ENCODE data around the gene PIP5KL1.

Gene PIP5KL1

DNA sequence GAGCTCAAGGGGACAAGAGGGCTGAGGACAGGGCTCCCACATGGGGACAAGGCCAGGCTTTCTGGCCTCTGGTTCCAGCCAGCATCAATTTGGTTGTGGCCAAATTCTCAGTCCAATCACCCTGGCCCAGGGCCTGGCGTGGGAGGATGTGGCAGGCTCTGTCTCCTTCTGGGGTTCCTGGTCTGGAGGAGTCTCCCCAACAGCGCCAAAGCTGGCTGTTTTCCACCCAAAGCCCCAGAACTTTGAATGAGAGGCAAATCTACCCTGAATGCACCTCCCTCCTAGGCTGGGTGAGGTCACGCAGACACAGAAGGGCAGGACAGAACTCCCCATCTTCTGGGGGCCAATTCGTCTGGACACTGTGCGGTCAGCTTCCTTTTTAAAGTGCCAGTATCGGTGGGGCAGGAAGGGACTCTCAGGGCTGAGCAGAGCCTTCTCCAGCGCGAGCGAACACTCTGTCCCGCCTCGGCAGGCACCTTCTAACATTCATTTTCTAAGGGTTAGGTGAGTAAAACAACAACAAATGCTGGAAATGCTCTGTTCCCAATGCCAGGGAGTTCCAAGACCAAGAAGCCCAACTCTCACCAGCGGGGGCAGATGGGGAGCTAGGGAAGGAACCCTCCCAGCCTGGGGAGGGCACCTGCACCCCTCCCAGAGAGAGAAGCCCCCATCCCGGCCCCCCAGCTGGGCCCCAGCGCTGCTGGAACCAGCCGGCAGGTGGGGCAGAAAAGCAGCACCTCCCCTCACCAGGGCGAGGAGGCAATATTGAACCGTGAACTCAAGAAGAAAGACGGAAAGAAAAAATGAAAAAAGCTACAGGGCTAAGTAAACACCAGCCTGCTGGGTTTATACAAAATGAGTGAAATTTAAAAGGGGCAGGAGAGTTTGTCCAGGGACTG is 10.7 kb upstream of the PIP5KL1 start:
- no peak for TF ChIP-seq CTCF (IDR thresholded peaks at IDR 0.05; ENCODE audit: low read depth, low read length)
- no peak for DNase-seq (ENCODE audit: extremely low read depth, low read depth)

- TF ChIP-seq CTCF (IDR thresholded peaks at IDR 0.05; ENCODE audit: low read depth, low read length) = no peak
- no peak for DNase-seq (ENCODE audit: extremely low read depth, low read depth)
These were observed 10.0 kb upstream of the PIP5KL1 start for GRCh38 chr9:127940593-127940992.

GRCh38 chr9:127938298-127938690 is 7.7 kb upstream of the PIP5KL1 start:
- DNase-seq (ENCODE audit: extremely low read depth, low read depth) = no peak
- no peak for TF ChIP-seq CTCF (IDR thresholded peaks at IDR 0.05; ENCODE audit: low read depth, low read length)

DNA sequence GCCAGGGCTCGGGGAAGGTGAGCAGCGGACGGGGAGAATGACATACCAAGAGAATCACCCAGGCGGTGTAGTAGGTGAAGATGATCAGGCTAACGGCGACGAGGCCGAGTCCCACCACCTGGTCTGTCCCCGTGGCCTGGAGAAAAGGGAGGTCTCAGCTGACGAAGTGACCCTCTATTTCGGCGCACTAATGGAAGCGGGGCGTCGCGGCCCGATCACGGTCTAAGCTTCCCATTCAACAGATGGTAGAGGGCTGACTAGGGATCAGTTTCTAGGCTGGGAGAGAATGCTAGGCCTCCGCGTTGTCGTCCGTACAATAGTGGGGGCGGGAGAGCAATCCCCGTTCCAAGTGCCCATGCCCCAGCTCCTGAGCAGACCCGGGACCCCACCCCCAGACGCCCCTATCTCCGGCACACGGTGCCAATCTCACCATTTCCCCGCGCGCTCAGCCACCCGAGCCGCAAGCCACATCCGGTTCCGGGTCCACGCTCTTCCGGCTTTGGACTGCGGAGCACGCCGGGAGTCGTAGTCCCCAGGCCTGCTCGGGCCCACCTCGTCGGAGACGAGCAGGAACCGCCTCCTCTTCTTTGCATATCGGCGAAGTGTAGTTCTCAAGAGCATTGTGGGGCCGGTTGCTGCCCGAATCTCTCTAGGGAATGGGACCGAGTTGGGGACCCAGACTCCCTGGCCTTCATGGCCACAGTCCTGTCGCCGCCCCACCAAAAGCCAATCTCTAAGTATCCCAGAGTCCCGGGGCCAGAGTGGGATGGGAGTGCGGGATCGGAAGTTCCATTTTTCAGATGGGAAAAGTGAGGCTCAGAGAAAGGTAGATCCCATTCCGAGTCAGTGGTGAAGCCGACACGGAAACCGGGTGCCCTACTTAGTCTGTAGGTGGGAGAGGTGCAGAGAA is 7.1 kb upstream of the PIP5KL1 start, which contains the start of gene DPM2:
TSS of gene DPM2 (minus strand) at position 467 of the 910 bp plus-strand sequence. CDS start at position 433, 34 bp downstream.
- peak; percentile 51 for DNase-seq (ENCODE audit: extremely low read depth, low read depth)
- no peak for TF ChIP-seq CTCF (IDR thresholded peaks at IDR 0.05; ENCODE audit: low read depth, low read length)

DNA sequence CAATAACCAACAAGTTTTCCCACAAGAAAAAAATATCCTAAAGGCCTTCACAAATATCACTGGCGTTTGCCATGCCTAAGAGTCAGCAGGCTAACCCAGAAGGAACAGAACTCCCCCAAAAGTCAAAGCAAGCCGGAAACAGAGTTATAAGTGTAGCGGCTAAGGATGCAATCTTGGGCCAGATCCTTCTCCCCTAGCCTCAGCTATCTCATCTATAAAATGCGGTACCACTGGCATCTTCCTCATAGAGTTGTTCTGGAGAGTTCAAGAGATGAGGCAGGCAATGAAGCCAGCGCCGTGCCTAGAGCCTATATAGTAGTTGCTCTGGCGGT is 6.4 kb upstream of the PIP5KL1 start:
- no peak for DNase-seq (ENCODE audit: extremely low read depth, low read depth)
- TF ChIP-seq CTCF (IDR thresholded peaks at IDR 0.05; ENCODE audit: low read depth, low read length) = no peak

GRCh38 chr9:127936347-127936852 is 5.8 kb upstream of the PIP5KL1 start:
- no peak for TF ChIP-seq CTCF (IDR thresholded peaks at IDR 0.05; ENCODE audit: low read depth, low read length)
- DNase-seq (ENCODE audit: extremely low read depth, low read depth) = no peak

All from AG09319 (cell line).